HG03045 (cell line): Measurements from ENCODE around the gene TM9SF1.
A peak's percentile ranks its signal among the peaks of the same experiment; 100 is the strongest.
"Not testable (repeated sequence)": the region's sequence is repeated elsewhere in the genome, so short reads cannot be mapped to it uniquely, and the experiment has no call there.

Experiments
- ATAC-seq: cut with Tn5 transposase; IDR thresholded peaks from one replicate; pipeline ENCODE4 v1.9.1; 2021; ENCODE audit warnings: mild to moderate bottlenecking, moderate library complexity; ENCODE audit not compliant: unreplicated experiment

The TM9SF1 gene

GRCh38 chr14:24228902-24229301 is 33.7 kb upstream of the TM9SF1 start:
- no peak for ATAC-seq

DNA sequence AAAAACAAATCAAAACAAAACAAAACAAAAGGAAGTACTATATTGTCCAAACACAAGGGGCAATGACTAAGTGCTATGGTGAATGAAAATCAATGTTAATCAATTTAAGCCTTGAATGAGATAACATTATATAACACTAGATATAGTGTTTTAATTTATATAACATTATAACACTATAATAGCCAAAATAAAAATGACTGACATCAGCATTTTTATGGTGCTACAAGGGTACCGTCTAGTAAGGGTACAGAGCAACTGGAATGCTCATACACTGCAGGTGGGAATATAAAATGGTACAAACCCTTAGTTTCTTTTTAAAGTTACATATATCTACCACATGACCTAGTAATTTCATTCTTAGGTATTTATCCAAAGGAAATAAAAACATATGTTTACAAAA is 31.2 kb upstream of the TM9SF1 start:
- no peak for ATAC-seq

- ATAC-seq: no peak
Observed at GRCh38 chr14:24224618-24225071, 29.4 kb upstream of the TM9SF1 start.

- ATAC-seq: not testable (repeated sequence)
Observed at GRCh38 chr14:24222987-24223386, 27.7 kb upstream of the TM9SF1 start.

GRCh38 chr14:24219521-24219920 is 24.3 kb upstream of the TM9SF1 start:
- no peak for ATAC-seq

GRCh38 chr14:24219080-24219479 is 23.8 kb upstream of the TM9SF1 start:
- no peak for ATAC-seq

DNA sequence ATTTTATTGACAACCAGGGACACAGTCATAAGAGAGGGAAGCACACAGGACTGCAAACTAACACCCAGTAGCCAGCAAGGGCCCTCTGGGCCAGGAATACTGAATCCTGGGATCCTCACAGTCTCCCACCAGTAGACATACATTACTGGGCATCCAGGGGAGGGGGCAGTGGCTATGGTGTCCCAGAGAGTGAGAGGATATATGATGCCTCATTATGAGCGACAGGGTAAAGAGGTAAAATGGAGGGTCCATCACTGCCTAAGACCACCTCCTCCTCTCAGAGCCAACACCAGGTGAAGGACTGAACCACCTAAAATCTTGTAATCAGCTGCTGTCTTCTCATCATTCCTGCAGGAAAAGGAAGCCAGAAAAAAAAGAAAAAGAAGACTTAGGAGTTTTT is 21.6 kb upstream of the TM9SF1 start:
- ATAC-seq: not testable (repeated sequence)

DNA sequence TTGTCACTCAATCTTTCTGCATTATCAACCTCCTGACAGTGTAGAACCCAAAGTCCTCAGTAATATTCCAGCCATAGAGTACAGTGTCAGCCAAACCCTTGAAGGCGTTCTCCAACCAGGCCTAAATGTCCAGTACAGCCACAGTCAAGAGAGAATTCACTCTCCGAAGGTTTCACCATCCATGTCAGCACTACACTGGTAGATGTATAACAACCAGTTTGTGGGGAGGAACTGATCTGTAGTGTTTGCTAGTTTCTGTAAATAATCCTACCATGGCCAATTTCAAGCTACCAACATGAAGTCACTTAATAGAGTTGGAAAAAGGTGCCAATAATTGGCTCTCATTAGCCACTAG is 21.1 kb upstream of the TM9SF1 start:
- ATAC-seq: no peak

DNA sequence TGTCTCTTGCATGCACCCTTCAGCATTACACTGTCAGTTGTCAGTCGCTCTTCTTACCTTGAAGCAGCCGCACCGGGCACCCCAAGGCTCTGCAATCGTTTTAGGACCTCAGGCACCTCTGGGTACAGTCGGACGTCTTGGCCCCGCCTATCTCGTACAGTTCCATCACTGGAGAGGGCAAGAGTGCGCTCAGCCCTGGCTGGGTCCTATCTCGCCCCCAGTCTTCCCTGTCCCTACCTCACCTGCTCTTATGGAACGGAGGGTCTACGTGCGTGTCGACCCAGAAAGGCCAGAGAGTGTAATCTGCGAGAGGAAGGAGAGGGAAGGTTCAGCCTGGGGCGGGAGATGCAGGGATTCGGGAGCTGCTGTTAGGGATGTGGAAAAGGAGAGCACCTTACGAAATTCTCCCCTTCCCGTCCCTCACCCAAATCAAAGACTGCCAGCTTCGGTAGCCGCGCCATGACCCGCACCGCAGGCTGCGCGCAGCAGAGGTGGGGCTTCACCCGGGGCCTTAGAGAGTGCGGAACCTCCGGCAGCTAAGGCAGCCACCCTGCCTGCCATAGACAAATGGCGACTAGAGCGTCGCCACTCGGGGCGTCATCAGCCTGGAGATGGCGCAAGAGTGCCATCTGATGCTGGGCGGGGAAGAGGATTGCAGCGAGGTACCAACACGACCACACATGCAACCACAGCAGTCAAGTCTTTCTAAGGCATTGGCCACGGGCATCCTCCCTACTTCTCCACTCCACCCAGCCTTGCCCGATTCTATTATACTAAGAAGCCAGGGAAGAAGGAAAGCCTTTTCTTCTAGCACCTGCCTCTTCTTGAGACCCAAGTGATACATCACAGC is 20.5 kb upstream of the TM9SF1 start, which contains the start of gene MDP1:
MDP1 (minus strand) TSS at position 572 of the 850 bp plus-strand sequence; CDS start at position 461, 111 bp downstream.
- peak; percentile 61 for ATAC-seq

GRCh38 chr14:24213866-24214662 is 18.8 kb upstream of the TM9SF1 start:
- ATAC-seq: no peak

- peak; percentile 80 for ATAC-seq
Observed at GRCh38 chr14:24212924-24213865, 18.0 kb upstream of the TM9SF1 start, which contains the start of gene CHMP4A. Gene CHMP4A (minus strand): TSS chr14:24213488. CDS start chr14:24213439, 49 bp downstream.

GRCh38 chr14:24211311-24211710 is 16.1 kb upstream of the TM9SF1 start:
- no peak for ATAC-seq

- ATAC-seq: no peak
Observed at GRCh38 chr14:24207625-24208024, 12.4 kb upstream of the TM9SF1 start.

- ATAC-seq: no peak
Observed at GRCh38 chr14:24207104-24207551, 11.9 kb upstream of the TM9SF1 start.

DNA sequence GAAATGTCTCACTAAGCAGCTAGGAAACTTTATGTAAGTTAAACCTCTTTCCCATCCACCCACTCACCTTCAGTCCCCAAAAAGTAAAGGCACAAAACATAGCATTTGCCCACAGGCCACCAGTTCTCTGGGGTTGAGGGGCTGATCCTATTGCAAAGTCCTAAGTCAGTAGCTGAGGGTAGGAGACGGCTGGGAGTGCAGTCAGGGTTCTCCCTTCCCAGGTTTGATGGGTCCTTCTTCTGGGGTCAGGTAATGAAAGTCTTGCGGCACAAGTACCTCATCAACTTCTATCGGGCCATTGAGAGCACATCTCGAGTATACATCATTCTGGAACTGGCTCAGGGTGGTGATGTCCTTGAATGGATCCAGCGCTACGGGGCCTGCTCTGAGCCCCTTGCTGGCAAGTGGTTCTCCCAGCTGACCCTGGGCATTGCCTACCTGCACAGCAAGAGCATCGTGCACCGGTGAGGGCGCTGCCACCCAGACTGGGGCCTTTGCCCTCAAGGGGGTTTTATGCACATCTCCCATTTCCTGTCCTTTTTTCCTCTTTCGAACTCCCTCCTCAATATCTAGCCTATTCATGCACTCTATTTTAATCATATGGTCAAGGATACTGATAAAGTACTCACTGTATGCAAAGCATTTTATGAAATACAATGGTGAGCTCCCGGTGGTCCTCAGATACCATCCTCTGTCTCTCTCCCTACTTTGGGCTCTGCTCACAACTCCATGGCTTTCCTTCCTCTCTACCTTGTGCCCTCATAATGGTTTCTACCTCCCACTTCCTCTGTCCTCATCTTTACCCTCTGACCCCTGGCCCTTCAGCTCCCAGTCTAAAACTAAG is 11.2 kb upstream of the TM9SF1 start:
- no peak for ATAC-seq

DNA sequence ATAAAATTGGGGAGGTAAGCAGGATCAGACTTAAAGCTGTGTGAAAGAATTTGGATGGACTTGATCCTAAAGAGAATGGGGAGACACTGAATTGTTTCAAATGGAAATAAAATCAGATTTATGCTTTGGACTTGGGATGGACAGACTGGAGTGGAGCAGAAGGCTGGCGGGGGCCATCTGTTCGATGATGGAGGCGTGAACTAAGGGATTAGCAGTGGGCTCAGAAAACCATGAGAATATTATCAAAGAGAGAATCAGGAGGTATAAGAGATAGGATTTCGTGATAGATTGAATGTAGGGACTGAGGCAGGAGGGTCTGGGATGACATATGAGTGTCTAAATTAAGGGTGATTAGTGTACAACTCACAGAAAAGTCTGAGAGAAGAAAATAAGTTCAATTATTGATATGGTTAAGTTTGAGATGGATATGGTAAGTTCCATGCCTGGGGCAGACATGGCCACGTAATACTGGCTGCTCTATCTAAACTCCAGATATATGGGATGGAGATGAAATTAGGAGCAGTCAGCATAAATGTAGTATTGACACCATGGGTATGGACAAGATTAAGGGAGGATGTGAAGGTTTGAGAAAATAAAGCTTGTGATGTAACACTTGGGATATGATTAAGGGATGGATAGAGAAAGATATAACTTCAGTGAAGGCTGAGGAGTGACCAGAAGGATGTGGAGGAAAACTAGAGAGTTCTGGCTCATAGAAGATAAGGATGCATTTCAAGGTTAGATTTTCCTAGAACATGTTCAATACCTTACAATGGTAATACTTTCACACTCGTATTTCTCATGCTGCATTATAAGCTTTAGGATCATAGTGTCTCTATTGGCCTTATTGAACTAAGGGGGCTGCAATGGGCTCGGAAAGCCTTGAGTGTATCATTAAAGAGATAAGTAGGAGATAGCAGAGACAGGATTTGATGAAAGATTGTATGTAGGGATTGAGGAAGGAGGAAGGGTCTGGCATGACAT is 9.2 kb upstream of the TM9SF1 start:
- no peak for ATAC-seq

DNA sequence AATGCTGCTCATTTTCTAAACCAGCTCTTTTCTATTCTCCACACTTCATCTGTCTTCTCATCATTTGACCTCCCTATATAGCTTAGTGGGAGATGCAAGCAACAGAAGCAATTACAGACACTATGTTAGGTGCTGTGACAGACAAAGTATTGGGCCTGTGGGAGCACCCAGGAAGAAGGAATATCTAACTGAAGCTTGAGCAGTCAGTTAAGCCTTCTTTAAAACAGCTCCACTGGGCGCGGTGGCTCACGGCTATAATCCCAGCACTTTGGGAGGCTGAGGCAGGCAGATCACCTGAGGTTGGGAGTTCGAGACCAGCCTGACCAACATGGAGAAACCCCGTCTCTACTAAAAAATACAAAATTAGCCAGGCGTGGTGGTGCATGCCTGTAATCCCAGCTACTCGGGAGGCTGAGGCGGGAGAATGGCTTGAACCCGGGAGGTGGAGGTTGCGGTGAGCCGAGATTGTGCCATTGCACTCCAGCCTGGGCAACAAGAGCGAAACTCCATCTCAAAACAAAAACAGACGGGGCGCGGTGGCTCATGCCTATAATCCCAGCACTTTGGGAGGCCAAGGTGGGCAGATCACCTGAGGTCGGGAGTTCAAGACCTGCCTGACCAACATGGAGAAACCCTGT is 8.1 kb upstream of the TM9SF1 start:
- not testable (repeated sequence) for ATAC-seq

GRCh38 chr14:24202538-24202937 is 7.3 kb upstream of the TM9SF1 start:
- ATAC-seq: not testable (repeated sequence)
